Lung microvascular endothelial cell (primary cell): ENCODE results near the gene ITFG1. TPM values are rescaled to one million over a fixed set of nuclear protein-coding genes. Genes with fewer than 3 reads are reported as not detected.
"Not testable (repeated sequence)": the region's sequence is repeated elsewhere in the genome, so short reads cannot be mapped to it uniquely, and the experiment has no call there.

Experiments
- DNase-seq, 2 donors: peaks; one replicate each; pipeline versions ENCODE4 v3.0.0 to v3.0.0-alpha.2; 2010; ENCODE audit warnings: low read depth in 2 of 2
- total RNA-seq: library from RNA; depleted of rRNA; stranded (reverse); fragments of >200 nt; gene quantifications from 2 replicates; pipeline ENCODE4 v1.2.1, GENCODE V29; 2014

Gene ITFG1
- total RNA-seq, 1 donor from 2014 or later, result 49.2 TPM

DNA sequence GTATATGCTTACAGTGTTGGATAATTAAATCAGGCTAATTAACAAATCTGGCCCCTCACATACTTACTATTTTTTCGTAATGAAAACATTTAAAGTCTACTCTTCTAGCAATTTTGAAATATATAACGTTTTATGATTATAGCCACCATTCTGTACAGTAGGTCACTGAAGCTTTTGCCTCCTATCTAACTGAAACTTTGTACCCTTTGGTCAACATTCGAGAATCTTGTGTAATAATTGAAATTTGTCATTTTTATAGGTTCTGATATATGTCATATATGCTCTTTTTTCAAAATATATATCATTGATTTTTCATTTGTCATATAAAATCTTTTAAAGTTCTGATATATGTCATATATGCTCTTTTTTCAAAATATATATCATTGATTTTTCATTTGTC is 12.9 kb upstream of the ITFG1 start:
- no peak for DNase-seq

DNA sequence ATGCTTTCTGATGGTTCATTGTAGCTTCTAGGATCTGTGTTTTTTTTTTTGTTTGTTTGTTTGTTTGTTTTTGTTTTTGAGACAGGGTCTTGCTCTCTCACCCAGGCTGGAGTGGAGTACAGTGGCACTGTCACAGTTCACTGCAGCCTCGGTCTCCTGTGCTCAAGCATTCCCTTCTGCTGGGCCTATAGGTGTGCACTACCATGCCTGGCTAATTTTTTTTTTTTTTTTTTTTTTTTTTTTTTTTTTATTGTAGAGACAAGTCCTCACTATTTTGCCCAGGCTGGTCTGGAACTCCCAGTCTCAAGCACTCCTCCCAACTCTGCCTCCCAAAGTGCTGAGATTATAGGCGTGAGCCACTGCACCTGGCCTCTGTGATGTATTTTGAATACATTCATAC is 12.1 kb upstream of the ITFG1 start:
- not testable (repeated sequence) for DNase-seq

DNA sequence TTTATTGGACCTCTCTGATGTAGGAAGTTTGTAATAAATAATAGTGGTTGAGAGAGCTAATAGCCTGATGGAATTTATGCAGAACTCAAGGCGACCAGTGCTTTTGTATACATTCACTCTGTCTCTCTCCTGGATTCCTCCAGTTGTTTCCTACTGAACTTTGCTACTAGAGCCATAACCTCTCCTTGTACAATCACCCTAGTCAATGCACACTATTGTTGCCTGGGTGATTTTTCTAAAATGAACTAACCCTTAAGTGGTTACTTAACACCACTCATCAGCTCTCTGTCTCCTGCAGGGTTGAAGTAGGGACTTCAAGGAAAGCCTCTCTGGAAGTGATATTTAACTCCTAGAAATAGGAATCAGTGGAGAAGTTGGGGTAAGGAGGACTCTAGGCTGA is 9.9 kb upstream of the ITFG1 start:
- no peak for DNase-seq

DNA sequence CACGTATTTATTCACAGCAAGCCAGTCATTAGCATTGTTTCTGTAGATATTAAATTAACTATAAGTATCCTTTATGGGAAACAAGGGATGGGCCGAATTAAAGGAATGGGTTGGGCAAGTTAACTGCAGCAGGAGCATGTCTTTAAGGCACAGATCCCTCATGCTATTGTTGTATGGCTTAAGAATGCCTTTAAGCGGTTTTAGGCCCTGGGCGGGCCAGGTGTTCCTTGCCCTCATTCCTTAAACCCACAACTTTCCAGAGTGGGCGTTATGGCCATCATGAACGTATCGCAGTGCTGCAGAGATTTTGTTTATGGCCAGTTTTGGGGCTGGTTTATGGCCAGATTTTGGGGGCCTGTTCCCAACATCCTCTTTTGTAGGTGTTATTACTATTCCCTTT is 9.3 kb upstream of the ITFG1 start:
- no peak for DNase-seq

DNA sequence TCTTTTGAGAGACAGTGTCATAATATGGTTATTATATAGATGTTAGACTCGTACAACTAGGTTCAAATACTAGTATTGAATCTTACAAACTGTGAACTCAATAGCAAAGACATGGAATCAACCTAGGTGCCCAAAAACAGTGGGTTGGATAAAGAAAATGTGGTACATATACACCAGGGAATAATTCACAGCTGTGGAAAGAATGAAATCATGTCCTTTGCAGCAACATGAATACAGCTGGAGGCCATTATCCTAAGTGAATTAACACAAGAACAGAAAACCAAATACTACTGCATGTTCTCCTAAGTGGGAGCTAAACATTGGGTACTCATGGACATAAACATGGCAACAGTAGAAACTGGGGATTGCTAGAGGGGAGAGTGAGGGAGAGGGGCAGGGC is 8.4 kb upstream of the ITFG1 start:
- no peak for DNase-seq

DNA sequence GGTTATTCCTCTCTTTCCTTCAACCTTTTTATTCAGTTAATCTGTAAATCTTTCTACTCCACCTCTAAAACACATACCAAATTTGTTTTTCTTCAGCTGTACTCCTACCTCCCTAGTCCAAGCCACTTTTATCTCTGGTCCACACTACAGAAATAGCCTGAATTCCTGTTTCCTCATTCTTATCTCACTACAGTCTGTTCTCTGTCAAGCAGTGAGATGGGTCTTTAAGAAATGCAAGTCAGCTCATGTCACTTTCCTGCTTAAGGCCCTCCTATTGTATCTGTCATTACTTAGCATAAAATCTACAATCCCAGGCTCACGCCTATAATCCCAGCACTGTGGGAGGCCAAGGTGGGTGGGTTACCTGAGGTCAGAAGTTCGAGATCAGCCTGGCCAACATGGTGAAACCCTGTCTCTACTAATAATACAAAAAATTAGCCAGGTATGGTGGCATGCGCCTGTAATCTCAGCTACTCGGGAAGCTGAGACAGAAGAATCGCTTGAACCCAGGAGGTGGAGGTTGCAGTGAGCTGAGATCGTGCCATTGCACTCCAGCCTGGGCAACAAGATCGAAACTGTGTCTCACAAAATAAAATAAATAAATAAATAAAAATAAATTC is 7.3 kb upstream of the ITFG1 start:
- DNase-seq, result not testable (repeated sequence)

DNA sequence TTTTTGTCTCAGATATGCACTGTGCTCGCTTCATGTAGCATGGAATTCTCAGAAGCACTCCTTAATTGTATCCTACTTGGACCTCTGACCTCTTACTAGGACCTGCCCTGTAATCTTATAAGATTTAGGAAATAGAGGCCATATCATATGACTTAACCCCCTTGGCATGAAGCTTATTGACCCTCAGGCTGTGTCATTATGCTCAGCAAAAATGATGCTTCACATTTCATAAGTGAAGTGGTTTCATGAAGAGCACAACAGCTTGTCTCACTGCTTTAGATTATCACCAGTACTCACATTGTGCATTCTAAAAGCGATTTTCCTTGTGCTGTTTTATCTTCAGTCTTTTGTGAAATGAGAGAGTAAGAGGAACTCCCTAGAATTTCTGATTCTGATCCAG is 6.6 kb upstream of the ITFG1 start:
- DNase-seq, result no peak

DNA sequence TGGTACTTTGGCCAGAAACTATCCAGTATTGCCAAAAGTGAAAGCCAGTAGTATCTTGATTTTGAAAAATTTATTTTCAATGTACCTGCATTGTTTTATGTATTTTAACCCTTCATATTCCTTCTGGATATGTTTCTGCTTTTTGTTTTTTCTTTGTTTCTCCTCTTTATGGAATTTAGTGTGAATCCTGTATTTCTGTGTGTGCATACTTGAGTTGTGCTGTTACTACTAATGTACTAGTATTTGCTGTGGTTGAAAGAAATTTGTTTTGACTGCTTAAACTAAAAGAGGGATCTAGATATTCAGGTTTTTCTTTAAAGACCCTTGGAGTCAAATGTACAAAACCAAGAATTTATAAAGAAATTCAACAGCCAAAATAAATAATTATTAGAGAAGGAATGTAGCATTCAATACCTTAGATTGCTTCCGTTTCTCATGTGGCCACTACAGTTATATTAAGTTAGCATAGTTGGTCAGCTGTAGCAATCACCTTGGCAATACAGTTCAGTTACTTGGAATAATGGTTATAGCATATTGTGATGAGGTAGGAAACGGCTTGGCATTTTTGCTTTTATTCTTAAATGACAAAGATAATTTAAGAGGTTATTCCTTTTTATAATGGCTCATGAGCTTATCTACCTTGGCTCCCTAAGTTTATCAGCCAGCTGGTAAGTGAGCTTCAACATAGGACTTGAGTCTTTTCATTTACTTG is 5.2 kb upstream of the ITFG1 start:
- DNase-seq, result no peak

DNA sequence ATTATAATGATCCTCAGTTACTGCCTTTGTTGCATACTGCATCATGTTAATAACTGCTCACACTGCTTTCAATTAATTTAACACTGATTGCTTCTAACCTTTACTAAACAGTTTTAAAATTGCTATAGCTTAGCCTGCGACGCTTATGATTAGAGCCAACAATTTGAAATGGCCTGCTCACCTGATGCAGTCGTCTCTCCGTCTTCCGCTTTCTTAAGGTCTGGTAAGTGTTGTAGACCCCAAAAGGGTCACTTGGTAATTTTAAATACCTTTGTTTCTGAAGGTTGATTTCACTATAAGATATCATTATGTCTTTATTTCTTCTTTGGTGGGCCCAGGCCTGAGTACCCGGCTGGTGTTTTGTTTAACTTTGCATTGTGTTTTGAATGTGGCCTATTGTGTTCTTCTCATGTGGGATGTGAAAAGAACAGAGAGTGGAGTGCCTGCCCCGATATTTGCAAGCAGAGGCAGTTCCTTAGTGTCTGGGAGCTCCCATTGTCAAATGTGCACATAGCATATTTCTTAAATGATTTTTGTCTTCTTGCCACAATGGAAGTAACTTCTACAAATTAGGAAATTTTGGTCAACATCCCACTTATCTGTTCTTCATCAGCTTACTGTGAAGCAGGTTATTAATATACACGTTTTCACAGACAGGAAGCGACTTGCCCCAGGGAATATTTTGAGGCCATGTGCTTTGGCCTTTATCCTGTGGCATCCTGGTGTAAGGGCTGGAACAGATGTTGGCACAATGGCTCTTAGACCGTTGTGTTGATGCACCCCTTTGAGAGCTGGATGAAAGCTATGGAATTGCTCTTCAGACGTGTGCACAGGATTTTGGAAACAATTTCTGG is 3.1 kb upstream of the ITFG1 start:
- peak in 1 of 2 donors; percentile 23 for DNase-seq

DNA sequence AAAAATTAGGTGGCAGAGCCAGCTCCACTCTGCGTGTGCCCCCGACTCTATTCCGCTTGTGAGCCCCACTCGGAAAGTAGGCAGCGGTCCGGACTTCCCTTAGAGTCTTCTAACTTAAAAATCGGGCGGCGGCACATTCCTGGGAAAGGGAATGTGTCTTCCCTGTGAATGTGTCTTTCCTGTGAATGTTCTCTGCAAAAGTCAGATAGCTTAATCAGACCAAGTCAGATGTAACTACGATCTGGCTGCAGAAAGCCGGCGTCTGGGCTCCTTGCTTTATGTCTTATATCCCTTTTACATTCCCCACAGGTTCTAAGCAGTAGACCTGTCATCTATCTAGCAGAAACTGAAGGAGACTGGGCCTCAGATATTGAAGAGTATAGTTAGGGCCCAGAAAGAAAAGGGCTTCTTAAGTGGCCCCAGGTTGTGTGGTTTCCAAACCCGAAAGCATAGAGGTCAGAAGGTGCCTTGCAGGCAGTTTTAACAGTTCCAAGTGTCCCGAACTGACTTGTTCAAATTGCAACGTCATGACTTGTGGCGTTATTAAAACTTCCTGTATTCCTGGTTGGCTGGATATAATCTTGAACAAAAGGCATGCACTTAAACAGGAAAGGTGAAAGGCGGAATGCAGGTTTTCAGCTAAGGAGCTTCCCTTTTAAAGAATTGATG is 869 bp upstream of the ITFG1 start:
- DNase-seq, result peak; percentile 32 to 59

DNA sequence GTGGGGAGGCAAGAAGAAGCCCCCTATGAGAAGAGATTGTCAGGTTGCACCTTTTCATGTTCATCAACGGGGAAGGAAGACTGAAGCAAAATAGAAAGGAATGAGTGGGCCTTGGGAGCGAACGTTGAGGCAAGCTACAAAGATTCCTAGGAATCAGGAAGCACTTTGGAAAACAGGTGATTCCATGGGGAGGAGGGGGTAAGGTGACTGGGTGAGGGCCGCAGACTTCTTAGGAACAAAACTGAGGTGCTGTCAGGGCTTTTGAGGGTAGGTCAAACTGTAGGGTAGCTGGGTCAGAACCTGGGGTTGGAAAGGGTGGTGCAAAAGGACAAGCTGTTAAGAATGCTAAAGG is 528 bp downstream of the ITFG1 start:
- DNase-seq, result peak; percentile 6 to 8

DNA sequence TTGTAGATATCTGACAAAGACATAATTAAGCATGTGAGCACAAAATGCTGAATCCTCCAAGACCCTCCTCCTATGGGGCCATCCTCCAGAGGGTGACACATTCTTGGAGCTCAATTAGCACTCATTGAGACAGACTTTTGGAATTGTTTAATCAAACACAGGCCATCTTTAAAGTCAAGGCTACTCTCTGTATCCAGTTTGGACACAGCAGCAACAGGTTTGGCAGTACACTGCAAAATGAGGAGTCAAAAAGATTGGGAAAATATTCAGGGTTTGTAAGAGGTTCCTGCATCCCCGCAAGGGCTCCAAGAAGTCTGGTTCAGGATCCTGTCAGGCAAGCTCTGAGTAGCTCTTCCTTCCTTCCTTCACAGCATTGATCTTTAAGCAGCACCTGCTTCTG is 1.3 kb downstream of the ITFG1 start:
- no peak for DNase-seq

DNA sequence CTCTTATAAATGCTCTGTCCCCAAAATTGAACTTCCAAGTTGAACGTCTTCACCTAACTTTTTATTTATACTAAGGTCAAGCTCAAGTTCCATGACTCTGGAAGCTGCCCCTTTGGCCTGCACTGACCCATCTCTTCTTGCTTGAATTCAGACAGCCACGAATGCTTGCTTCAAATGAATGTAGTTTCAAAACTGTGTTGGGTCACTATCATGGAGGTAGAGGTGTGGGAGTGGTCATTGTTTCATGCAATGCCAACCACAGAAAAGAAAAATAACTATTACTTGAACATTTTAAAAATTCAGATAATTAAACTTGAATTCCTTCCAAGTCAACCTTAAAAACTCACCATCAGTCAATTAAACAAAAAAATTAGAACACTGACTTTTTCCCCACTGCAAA is 2.5 kb downstream of the ITFG1 start:
- no peak for DNase-seq

DNA sequence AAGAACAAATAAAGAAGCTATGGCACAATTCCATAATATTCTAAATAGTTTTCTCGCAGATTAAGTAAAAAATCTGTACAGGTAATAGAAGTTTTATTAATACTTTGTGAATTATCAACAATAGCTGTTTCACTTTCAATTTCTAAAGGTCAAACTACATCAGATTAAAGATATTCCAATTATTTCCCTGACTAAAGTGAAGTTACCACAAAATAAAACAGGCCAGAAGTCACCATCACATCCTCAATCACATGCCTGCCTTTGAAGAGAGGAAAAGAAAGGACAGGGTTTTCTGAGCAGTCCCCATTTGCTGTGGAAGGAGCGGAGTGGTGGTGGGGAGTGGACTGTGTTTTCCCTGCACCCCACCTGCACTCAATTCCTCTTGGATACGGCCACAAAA is 11.1 kb downstream of the ITFG1 start:
- peak; percentile 28 to 44 for DNase-seq

DNA sequence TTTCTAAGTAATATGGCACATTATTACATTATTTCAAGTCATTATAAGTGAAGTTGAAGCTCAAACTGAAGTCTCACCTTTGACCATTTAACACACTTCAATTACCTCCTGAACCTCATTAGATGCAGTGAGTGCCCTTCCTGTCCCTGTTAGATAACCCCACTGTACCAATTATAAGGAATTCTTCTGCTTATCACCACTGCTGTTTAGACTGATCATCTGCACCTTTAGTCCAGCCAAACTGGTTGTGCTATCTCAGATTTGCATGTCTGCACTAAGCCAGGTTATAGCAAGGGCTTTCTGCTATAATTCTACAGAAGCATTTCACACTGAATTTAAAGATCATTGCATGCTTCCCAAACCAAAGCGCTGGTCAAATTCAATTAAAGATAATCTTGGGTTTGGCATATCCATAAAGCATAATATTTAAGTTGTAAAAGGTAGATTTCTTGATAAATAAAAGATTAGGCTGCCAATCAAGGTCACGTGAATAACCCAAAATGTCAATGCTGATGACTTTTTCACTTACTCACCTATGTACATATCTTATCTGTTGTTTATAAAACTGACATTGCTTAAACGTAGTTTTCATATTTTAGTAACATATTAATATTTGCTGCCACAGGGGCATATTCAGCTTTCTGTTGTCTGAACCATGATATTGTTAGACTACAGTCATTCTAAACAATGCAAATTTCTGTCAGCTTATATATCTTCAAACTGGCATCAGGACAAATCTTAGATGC is 11.9 kb downstream of the ITFG1 start:
- DNase-seq, result no peak

DNA sequence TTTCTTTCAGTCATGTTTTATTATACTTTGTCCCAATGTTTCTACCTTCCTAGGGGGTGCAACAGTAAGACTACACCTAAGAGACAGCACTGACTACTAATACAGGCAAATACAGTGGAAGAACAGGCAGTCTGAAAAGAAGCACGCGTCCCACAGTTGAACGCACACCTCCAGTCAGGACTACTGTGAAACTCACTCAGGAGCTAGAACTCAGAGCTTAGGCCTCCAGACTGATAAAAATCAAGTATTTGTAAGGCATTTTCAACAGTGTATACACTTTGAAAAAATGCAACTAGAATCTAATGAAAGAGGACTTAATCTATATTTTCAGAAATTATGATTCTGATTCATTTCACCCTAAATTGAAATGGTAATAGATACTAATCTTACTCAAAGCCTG is 14.4 kb downstream of the ITFG1 start:
- DNase-seq, result no peak

DNA sequence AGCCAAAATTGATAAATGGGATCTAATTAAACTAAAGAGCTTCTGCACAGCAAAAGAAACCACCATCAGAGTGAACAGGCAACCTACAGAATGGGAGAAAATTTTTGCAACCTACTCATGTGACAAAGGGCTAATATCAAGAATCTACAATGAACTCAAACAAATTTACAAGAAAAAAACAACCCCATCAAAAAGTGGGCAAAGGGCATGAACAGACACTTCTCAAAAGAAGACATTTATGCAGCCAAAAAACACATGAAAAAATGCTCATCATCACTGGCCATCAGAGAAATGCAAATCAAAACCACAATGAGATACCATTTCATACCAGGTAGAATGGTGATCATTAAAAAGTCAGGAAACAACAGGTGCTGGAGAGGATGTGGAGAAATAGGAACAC is 18.0 kb downstream of the ITFG1 start:
- DNase-seq, result not testable (repeated sequence)

DNA sequence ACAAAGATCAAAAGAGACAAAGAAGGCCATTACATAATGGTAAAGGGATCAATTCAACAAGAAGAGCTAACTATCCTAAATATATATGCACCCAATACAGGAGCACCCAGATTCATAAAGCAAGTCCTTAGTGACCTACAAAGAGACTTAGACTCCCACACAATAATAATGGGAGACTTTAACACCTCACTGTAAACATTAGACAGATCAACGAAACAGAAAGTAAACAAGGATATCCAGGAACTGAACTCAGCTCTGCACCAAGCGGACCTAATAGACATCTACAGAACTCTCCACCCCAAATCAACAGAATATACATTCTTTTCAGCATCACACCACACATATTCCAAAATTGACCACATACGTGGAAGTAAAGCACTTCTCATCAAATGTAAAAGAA is 20.8 kb downstream of the ITFG1 start:
- DNase-seq, result not testable (repeated sequence)

DNA sequence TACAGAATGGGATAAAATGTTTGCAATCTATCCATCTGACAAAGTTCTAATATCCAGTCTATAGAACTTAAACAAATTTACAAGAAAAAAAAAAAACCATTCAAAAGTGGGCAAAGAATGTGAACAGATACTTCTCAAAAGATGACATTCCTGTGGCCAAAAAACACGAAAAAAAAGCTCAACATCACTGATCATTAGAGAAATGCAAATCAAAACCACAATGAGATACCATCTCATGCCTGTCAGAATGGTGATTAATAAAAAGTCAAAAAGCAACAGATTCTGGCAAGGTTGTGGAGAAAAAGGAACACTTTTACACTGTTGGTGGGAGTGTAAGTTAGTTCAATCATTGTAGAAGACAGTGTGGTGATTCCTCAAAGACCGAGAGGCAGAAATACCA is 26.6 kb downstream of the ITFG1 start:
- DNase-seq, result not testable (repeated sequence)

DNA sequence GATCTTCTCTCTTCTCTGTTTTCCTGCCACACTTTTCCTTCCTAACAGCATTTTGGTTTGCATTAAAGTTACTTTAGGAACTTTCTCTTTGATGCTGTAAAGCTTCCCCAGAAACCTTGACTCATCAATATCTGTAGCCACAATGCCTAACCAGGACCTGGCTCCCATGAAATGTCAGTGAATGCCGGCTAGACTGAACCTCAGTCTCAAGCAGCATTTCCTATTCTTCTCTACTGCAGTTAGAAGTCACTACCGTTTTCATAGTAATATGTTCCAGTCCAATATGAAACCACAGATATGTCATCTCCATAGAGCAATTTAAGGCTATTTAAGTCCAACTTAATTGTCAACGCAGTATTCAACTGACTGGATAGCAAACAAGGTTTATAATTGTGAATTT is 28.9 kb downstream of the ITFG1 start:
- DNase-seq, result no peak

DNA sequence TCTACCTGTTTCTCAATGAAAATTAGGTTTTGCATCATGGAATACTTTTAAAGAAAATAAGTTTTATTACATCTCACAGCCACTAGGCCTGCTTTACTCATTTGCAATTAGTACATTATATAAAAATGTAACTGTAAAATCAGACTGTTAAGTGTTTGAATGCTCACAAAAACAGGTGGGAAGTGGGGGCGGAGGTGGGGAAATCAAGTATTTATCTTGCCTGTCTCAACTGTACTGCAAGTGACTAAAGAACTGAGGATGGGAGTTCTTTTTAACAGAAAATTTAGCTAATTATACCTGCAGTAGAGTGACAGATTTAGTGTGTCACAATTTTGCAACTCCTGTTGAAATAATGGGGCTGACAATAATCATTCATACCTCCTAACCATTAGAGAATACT is 34.1 kb downstream of the ITFG1 start:
- DNase-seq, result no peak
